Stimulated activated CD8-positive, alpha-beta memory T cell treated with anti-CD3 and anti-CD28 coated beads, Interleukin-4, amount 100 ng/mL, for 48 hours (primary cell): ENCODE data around the gene JCAD.
"Not testable (repeated sequence)": the region's sequence is repeated elsewhere in the genome, so short reads cannot be mapped to it uniquely, and the experiment has no call there.

Source experiments
- DNase-seq: peaks from one replicate; pipeline ENCODE4 v3.0.0-alpha.2; 2020

JCAD gene

GRCh38 chr10:30018496-30018895 is 40.9 kb downstream of the JCAD start:
- DNase-seq: no peak

- DNase-seq: no peak
Measured at GRCh38 chr10:30017966-30018365, 41.4 kb downstream of the JCAD start.

DNA sequence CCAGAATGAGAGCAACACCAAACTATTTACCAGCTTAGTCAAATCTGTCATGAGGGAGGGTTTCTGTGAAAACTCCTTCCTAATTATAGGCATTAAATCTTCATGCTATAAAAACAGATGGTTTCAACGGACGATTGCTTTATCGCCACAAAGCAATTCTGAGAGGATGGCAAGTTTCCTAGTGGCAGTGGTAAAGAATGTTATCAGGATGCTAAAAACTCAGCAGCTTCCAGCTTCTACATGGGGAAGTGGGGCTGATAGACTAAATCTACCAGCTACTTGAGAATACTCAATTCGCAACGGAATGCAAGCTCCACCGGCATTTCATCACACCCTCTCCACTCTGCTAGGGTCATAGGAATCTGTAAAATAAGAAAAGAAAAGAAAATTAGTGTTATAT is 41.8 kb downstream of the JCAD start:
- no peak for DNase-seq

- DNase-seq: no peak
Measured at GRCh38 chr10:30014511-30014910, 44.9 kb downstream of the JCAD start.

DNA sequence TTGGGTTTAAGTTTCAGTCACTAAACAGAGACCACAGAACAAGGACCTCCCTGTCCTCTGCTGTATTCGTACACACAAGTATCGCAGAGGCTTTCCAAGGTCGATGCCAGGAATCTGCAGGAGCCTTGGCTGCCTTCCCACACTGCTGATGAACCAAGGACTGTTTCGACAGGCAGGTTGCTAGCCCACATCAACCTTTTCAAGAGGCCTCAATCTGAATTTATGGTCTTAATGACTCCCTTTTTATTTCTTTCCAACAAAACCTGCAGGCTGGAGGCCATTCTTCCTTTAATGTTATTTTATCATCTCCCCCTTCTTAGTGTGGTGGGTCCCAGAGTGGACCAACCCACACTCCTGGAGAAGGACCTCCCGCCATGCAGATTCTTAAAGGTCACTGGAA is 45.6 kb downstream of the JCAD start:
- DNase-seq: no peak

DNA sequence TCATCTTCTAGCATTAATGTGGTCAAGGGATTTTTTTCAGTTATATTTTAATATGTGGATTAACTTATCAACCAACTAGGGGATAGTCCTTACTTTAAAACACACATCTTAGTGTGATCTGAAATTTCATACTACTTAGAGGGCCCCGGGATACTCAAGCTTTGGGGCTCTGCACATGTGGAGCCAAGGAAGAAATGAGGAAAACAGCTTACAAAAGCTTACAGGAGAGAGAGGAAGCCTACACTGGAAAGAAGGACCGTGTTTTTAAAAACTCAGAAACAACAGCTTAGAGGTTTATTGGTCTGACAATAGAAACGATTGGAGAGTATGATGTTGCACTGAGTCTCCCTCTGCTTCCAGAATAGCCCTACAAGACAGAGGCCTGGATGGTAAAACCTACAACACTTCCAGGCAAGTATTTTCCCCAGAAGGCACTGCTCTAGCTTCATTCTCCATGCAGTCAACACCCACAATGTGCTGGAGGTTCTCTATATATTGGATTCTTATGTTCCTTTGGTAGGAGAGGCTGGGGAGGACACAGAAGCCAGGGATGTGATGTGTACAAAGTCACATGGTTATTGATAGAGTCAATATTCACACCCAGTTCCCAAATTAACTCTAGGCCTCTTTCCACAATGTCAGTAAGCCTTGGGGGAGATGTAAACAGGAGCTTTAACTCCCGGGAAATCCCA is 47.3 kb downstream of the JCAD start:
- DNase-seq: no peak

GRCh38 chr10:30011396-30011795 is 48.0 kb downstream of the JCAD start:
- no peak for DNase-seq

DNA sequence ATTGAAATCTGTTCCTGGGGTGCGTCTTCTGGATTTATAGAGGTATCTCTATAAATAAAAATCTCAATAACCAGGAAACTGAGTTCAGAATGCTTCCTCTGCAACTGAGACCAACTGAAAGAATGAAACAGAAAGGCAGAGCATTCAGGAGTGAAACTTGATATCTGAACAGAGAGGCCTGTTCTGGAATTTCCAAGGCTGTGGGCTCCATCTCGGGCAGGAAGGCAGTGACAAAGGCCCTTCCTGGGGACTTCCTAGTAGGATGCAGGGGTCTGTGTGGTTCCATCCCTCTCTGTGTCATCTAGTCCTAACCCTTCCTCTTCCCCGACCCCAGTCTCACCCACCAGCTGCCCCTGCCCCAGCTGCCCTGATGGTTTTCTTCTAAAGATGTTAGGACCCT is 52.0 kb downstream of the JCAD start:
- DNase-seq: no peak

GRCh38 chr10:30006410-30006809 is 53.0 kb downstream of the JCAD start:
- no peak for DNase-seq

DNA sequence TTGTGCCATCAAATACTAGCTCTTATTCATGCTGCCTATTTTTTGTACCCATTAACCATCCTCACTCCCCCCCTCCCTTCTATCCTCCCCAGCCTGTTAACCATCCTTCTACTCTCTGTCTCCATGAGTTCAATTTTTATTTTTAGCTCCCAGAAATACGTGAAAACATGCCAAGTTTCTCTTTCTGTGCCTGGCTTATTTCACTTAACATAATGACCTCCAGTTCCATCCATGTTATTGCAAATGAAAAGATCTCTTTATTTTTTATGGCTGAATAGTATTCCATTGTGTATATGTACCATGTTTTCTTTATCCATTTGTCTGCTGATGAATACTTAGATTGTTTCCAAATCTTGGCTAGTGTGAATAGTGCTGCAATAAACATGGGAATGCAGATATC is 54.3 kb downstream of the JCAD start:
- not testable (repeated sequence) for DNase-seq

DNA sequence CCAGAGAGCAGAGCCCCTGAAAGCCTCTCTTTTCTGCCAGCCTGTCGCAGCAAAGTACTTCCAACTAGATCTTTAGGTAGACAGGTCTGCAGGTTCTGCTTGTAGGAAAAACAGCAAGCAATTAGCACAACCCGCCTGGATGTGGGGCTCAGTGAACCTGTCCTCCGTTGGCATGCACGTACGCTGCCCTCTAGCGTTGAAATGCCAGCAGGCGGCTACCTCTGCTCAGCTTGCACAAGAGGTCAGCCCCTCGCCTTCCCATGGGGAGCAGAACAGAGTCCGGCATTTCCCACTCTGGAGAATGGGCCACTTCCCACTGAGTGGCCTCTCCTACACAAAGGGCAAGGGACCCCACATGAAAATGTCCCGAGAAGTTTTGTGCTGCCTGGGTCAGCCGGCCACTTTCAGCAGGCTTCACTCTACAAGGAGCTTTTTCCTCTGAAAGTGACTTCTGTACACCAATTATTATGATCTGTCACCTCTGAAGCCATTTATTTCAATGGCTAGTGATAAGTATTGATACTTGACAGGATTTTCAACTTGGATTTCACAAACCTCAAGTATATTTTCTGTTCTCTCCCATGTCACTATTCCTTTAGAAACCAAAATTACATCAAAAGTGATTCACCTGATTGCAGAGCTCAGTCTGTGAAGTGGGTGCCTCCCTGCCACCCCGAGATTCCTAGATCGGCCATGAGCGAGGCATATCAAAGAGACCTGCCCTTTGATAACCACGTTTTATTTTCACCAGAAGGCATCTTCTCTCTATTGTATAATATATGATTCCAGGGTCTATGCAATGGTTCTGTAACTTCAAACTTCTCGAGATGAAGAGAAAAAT is 56.7 kb downstream of the JCAD start:
- peak; percentile 78 for DNase-seq

- DNase-seq: no peak
Measured at GRCh38 chr10:30000802-30001571, 58.4 kb downstream of the JCAD start.

DNA sequence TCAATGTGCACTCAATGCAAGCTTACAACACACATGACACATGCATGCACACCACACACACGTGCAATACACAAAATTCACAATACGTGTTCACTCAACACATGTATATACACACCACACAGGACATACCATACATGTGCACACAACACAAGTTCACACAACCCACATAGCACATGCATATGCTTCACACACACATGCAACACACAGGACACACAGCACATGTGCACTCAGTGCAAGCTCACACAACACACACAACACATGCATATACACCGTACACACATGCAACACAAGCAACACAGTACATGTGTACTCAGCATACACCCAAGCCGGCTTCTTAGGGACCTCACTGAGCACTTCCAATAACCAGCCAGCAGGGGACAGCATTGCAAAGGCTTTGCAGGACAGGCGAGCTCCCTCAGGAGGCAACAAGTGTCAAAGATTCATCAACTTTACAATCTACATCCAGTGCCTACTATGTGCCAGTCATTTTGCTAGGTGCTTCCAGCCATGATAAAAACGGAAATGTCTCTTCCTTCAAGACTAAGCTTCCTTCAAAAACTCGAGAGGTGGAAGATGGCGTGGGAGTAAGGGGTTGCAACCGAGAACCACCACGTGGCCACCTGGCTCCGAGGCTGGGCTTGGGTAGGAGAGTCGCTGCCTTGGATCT is 61.1 kb downstream of the JCAD start:
- DNase-seq: peak; percentile 84

DNA sequence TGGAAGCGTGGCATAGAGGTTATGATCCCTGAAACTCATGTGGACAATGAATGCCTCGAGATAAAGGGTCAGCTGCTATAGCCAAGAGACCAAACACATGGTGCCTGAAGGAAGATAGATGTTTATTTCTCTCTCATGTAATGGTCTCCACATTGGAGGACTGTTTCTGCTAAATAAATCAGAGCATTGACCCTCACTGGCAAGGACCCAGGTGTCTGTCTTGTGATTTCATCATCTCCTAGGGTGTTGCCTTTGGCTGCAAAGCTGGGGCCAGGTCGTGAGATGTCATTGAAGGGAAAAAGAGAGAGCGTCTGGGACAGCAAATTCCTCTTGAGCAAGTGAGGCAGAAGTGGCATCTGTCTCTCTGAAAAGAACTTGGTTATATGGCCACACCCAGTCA is 64.6 kb downstream of the JCAD start:
- no peak for DNase-seq

- no peak for DNase-seq
Measured at GRCh38 chr10:29993319-29993915, 66.0 kb downstream of the JCAD start.

DNA sequence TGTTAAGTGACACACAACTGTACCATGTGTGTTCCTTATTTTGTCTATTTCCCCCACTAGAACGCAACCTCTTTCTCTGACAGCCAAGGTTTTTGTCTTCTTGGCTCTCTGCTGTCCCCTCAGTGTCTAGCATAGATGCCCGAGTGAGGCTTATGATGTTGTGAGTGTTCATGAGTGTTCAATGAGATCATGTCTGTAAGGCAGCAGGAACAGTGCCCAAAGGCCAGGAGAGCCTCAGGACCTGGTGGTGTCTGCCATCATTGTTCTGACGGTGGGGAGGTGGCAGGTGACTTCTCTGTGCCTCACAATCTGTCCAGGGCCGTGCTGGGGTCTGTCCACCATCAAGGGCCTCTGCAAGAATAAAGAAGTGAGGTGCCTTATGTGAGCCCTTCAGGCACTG is 66.5 kb downstream of the JCAD start:
- no peak for DNase-seq

DNA sequence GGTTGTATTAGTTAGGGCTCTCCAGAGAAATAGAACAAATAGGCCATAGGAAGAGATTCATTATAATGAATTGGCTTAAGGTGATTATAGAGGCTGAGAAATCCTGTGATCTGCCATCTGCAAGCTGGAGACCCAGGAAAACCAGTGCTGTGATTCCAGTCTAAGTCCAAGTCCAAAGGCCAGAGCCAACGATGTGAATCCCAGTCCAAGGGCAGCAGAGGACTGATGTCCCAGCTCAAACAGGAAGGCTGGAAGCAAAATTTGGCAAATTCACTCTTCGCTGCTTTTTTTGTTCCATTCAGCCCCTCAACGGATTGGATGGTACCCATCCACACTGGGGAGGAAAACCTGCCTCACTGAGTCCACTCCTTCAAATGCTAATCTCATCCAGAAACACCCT is 68.0 kb downstream of the JCAD start:
- no peak for DNase-seq

DNA sequence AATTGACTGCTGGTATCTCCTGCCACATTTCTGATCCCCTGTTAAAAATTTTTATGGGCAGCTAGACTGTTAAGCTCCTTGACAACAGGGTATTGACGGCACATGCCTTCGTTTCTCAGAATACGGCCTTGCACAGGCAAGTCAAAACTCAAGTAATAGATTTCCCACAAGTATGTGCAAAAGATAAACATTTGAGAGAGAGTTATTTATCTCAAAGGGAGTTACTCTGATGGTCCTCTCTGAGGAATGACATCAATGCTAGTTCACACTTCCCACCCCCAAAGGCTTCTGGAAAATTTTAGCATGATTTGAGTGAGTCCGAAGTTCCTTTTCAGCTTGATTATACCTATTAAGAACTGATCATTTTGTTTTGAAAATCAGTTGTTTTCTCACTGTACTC is 71.9 kb downstream of the JCAD start:
- no peak for DNase-seq

GRCh38 chr10:29982997-29983648 is 76.3 kb downstream of the JCAD start:
- no peak for DNase-seq

DNA sequence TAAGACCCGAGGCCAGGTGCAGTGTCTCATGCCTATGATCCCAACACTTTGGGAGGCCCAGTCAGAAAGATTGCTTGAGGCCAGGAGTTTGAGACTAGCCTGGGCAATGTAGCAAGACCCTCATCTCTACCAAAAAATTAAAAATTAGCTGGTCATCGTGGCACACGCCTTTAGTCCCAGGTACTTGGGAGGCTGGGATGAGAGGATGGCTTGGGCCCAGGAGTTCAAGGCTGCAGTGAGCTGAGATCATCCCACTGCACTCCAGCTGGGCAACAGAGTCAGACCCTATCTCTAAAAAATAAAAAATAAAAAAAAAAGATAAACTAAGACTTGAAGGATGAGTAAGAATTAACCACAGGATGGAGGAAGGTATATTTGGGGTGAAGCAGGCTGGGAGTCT is 77.9 kb downstream of the JCAD start:
- no peak for DNase-seq

- DNase-seq: no peak
Measured at GRCh38 chr10:29980084-29980483, 79.3 kb downstream of the JCAD start.

DNA sequence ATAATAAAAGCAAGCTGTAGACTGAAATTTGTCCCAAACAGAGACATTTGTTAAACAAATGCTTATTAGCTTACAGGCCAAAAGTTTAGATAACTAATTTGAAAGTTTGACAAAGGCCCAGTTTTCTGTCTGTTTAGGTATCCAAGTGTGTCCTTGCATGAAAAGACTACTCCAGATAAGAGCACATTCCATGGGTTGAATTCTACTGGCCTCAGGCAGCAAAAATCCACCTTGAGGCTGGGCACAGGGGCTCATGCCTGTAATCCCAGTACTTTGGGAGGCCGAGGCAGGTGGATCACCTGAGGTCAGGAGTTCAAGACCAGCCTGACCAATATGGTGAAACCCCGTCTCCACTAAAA is 80.0 kb downstream of the JCAD start:
- not testable (repeated sequence) for DNase-seq
